ENCODE results near the gene CHST11. TPM values are rescaled to one million over a fixed set of nuclear protein-coding genes. Genes with fewer than 3 reads are reported as not detected.

Gene CHST11
- total and polyA plus RNA-seq, 4 donors: 0.57 to 11.1 (median 3.7) TPM

GRCh38 chr12:104636496-104636895 is 179.7 kb downstream of the CHST11 start:
- Histone ChIP-seq H3K9me3 (ENCODE audit: control insufficient read depth in 4 of 4, low read length in 3 of 4) (no peaks in the 10 kb centered on the region), H3K4me1 (ENCODE audit: control insufficient read depth in 4 of 4, insufficient read depth in 4 of 4, low read length in 3 of 4) (no peaks in the 10 kb centered on the region), H3K9ac (ENCODE audit: low read depth in 1 of 2, low read length in 2 of 2) (no peak overlapping the region), H3K36me3 (ENCODE audit: control insufficient read depth in 4 of 4, insufficient read depth in 3 of 4, low read depth in 1 of 4, low read length in 3 of 4) (no peaks in the 10 kb centered on the region), H3K27ac (ENCODE audit: low read depth in 1 of 2, low read length in 2 of 2) (no peak overlapping the region), H3K4me3 (ENCODE audit: low read depth in 1 of 3, low read length in 3 of 3) (no peak overlapping the region), H3K27me3 (ENCODE audit: control insufficient read depth in 4 of 4, insufficient read depth in 4 of 4, low read length in 3 of 4) (peaks cover 0 to 2% (median 0%) of the 10 kb centered on the region in 4 donors)
- TF ChIP-seq, protein P1, sequence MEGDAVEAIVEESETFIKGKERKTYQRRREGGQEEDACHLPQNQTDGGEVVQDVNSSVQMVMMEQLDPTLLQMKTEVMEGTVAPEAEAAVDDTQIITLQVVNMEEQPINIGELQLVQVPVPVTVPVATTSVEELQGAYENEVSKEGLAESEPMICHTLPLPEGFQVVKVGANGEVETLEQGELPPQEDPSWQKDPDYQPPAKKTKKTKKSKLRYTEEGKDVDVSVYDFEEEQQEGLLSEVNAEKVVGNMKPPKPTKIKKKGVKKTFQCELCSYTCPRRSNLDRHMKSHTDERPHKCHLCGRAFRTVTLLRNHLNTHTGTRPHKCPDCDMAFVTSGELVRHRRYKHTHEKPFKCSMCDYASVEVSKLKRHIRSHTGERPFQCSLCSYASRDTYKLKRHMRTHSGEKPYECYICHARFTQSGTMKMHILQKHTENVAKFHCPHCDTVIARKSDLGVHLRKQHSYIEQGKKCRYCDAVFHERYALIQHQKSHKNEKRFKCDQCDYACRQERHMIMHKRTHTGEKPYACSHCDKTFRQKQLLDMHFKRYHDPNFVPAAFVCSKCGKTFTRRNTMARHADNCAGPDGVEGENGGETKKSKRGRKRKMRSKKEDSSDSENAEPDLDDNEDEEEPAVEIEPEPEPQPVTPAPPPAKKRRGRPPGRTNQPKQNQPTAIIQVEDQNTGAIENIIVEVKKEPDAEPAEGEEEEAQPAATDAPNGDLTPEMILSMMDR (IDR thresholded peaks at IDR 0.05; ENCODE audit: low read depth, low read length, missing input control): no peak
- no peak for TF ChIP-seq YY1 (IDR thresholded peaks at IDR 0.05)
- TF ChIP-seq, protein P2, sequence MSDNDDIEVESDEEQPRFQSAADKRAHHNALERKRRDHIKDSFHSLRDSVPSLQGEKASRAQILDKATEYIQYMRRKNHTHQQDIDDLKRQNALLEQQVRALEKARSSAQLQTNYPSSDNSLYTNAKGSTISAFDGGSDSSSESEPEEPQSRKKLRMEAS (IDR thresholded peaks at IDR 0.05): no peak
- no peak for TF ChIP-seq FOXA1 (IDR thresholded peaks at IDR 0.05)
- no peak for TF ChIP-seq HNF4A (conservative IDR thresholded peaks at IDR 0.05)
- no peak for TF ChIP-seq GABPA (IDR thresholded peaks at IDR 0.05 in 1 of 2, conservative IDR thresholded peaks at IDR 0.05 in 1 of 2)
- no peak for TF ChIP-seq JUND (IDR thresholded peaks at IDR 0.05)
- no peak for TF ChIP-seq NR2F2 (IDR thresholded peaks at IDR 0.05)
- TF ChIP-seq FOXA2 (IDR thresholded peaks at IDR 0.05): no peak
- TF ChIP-seq, protein P3, sequence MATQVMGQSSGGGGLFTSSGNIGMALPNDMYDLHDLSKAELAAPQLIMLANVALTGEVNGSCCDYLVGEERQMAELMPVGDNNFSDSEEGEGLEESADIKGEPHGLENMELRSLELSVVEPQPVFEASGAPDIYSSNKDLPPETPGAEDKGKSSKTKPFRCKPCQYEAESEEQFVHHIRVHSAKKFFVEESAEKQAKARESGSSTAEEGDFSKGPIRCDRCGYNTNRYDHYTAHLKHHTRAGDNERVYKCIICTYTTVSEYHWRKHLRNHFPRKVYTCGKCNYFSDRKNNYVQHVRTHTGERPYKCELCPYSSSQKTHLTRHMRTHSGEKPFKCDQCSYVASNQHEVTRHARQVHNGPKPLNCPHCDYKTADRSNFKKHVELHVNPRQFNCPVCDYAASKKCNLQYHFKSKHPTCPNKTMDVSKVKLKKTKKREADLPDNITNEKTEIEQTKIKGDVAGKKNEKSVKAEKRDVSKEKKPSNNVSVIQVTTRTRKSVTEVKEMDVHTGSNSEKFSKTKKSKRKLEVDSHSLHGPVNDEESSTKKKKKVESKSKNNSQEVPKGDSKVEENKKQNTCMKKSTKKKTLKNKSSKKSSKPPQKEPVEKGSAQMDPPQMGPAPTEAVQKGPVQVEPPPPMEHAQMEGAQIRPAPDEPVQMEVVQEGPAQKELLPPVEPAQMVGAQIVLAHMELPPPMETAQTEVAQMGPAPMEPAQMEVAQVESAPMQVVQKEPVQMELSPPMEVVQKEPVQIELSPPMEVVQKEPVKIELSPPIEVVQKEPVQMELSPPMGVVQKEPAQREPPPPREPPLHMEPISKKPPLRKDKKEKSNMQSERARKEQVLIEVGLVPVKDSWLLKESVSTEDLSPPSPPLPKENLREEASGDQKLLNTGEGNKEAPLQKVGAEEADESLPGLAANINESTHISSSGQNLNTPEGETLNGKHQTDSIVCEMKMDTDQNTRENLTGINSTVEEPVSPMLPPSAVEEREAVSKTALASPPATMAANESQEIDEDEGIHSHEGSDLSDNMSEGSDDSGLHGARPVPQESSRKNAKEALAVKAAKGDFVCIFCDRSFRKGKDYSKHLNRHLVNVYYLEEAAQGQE (IDR thresholded peaks at IDR 0.05): no peak
- no peak for TF ChIP-seq EGR1 (IDR thresholded peaks at IDR 0.05; ENCODE audit: low read depth in 2 of 2)
- no peak for TF ChIP-seq RXRA (IDR thresholded peaks at IDR 0.05)
- no peak for DNase-seq (ENCODE audit: low spot score)
- WGBS: 88% methylated on average over 2 of the region's 2 CpGs

DNA sequence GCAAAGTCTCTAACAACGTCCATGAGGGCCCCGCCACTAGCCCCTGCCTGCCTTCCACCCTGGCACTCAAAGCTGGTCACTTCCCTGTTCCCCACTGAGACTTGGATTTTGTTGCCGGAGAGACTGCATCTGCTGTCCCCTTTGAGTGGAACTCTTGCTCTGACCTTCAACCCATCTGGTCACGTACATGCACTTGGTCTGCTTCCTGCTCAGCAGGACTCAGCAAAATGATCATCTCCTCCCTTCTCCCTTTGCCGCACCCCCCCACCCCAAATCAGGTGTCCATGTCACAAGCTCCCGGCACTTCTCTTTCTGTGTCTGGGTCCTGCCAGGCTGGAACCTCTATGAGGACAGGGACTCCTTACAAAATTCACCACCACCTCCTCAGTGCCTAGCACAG is 180.9 kb downstream of the CHST11 start:
- Histone ChIP-seq H3K36me3 (ENCODE audit: control insufficient read depth in 4 of 4, insufficient read depth in 3 of 4, low read depth in 1 of 4, low read length in 3 of 4) (no peaks in the 10 kb centered on the region), H3K27me3 (ENCODE audit: control insufficient read depth in 4 of 4, insufficient read depth in 4 of 4, low read length in 3 of 4) (peaks cover 0 to 2% (median 0%) of the 10 kb centered on the region in 4 donors), H3K27ac (ENCODE audit: low read depth in 1 of 2, low read length in 2 of 2) (no peak overlapping the region), H3K4me1 (ENCODE audit: control insufficient read depth in 4 of 4, insufficient read depth in 4 of 4, low read length in 3 of 4) (no peaks in the 10 kb centered on the region), H3K4me3 (ENCODE audit: low read depth in 1 of 3, low read length in 3 of 3) (no peak overlapping the region), H3K9ac (ENCODE audit: low read depth in 1 of 2, low read length in 2 of 2) (no peak overlapping the region), H3K9me3 (ENCODE audit: control insufficient read depth in 4 of 4, low read length in 3 of 4) (no peaks in the 10 kb centered on the region)
- DNase-seq (ENCODE audit: low spot score): no peak
- TF ChIP-seq EGR1 (IDR thresholded peaks at IDR 0.05; ENCODE audit: low read depth in 2 of 2) (no peak), NR2F2 (IDR thresholded peaks at IDR 0.05) (no peak), HNF4G (IDR thresholded peaks at IDR 0.05) (no peak), RAD21 (IDR thresholded peaks at IDR 0.05) (no peak)
- TF ChIP-seq, protein P2 (IDR thresholded peaks at IDR 0.05): no peak
- WGBS: 56% methylated on average over 6 of the region's 6 CpGs

All from liver (tissue), 9 donors.